HUES6 (cell line): ENCODE results near the gene RNASE8.

ENCODE experiments used
- H3K27ac ChIP-seq: 2 replicates; pipeline ENCODE4 v1.7.0; 2013; ENCODE audit warnings: low read depth, mild to moderate bottlenecking, low read length, inconsistent platforms
- H3K27me3 ChIP-seq: 2 replicates; pipeline ENCODE4 v1.6.1; 2013; ENCODE audit warnings: low read length; ENCODE audit not compliant: control insufficient read depth, insufficient read depth
- H3K36me3 ChIP-seq: 2 replicates; pipeline ENCODE4 v1.6.1; 2013; ENCODE audit warnings: low read length; ENCODE audit not compliant: control insufficient read depth, insufficient read depth
- H3K4me1 ChIP-seq: 2 replicates; pipeline ENCODE4 v1.6.1; 2013; ENCODE audit warnings: low read length; ENCODE audit not compliant: control insufficient read depth, insufficient read depth
- H3K4me3 ChIP-seq: 2 replicates; pipeline ENCODE4 v1.5.1; 2013; ENCODE audit warnings: low read depth, low read length
- H3K9ac ChIP-seq: one replicate; pipeline ENCODE4 v1.6.1; 2013; ENCODE audit warnings: mild to moderate bottlenecking, low read length
- H3K9me3 ChIP-seq: 2 replicates; pipeline ENCODE4 v1.6.1; 2013; ENCODE audit warnings: low read depth, low read length; ENCODE audit not compliant: control insufficient read depth, insufficient read depth

RNASE8 gene

GRCh38 chr14:21041676-21042433 lies 15.8 kb upstream of the RNASE8 start, which contains the start of gene RNASE7:
RNASE7 (plus strand) TSS chr14:21042362; CDS start chr14:21042993, 631 bp downstream.
- Histone ChIP-seq H3K9ac (no peak within 1 kb of the TSS), H3K27ac (no peak within 1 kb of the TSS), H3K4me3 (no peak within 1 kb of the TSS), H3K36me3 (no peaks in the 10 kb centered on the region), H3K4me1 (peaks cover 22% of the 10 kb centered on the region), H3K9me3 (no peaks in the 10 kb centered on the region), H3K27me3 (no peaks in the 10 kb centered on the region)

- Histone ChIP-seq H3K9me3 (no peaks in the 10 kb centered on the region), H3K27me3 (0 out of 2 replicates have a peak, but pooled peaks cover 2% of the 10 kb centered on the region), H3K27ac (no peak overlapping the region), H3K4me3 (no peak overlapping the region), H3K4me1 (peaks cover 22% of the 10 kb centered on the region), H3K36me3 (no peaks in the 10 kb centered on the region), H3K9ac (no peak overlapping the region)
Measured at GRCh38 chr14:21042918-21043317, 14.7 kb upstream of the RNASE8 start.

- no peak overlapping the region for H3K9ac ChIP-seq
Measured at GRCh38 chr14:21043387-21043973, 14.1 kb upstream of the RNASE8 start.

DNA sequence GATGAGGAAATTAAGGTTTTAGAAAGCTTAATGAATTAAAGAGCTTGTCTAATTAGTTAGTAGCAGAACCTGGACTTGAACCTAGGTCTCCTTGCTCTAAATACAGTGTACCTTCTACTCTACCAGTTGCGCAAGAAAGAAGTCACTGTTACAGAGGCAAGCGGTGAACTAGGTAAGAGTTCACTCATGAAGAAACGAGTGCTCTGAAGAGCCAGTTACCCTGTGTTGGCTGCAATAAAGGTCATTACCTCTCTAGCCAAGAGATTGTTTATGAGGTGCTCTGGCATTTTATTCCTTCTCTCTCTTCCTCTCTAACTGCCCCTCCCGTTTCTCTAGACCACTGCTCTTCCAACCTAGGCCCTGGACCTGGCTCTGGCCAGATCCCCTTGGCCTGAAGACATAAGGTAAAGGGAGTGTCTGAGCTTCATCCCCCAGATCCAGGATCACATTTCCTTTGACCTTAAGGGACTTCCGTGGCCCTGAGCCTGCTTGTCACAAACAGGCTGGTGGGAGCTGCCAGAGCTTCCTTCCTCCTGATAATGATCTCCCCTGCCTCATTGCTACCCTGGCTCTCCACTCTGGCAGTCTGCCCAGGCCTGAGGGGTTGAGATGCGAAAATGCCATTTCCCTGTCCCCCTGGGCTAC lies 13.5 kb upstream of the RNASE8 start:
- 0 out of 2 replicates have a peak, but pooled peaks cover 2% of the 10 kb centered on the region for H3K27me3 ChIP-seq
- no peaks in the 10 kb centered on the region for H3K36me3 ChIP-seq
- H3K4me3 ChIP-seq = no peak overlapping the region
- peaks cover 14% of the 10 kb centered on the region for H3K4me1 ChIP-seq
- H3K9ac ChIP-seq = no peak overlapping the region
- no peaks in the 10 kb centered on the region for H3K9me3 ChIP-seq
- H3K27ac ChIP-seq = no peak overlapping the region

More at GRCh38 chr14:21043387-21043973, 14.1 kb upstream of the RNASE8 start:
- H3K27me3 ChIP-seq = 0 out of 2 replicates have a peak, but pooled peaks cover 2% of the 10 kb centered on the region
- no peak overlapping the region for H3K4me3 ChIP-seq
- H3K4me1 ChIP-seq = peaks cover 20% of the 10 kb centered on the region
- no peaks in the 10 kb centered on the region for H3K9me3 ChIP-seq
- no peaks in the 10 kb centered on the region for H3K36me3 ChIP-seq
- no peak overlapping the region for H3K27ac ChIP-seq

- H3K9me3 ChIP-seq = no peaks in the 10 kb centered on the region
- H3K27ac ChIP-seq = no peak overlapping the region
- H3K27me3 ChIP-seq = 0 out of 2 replicates have a peak, but pooled peaks cover 2% of the 10 kb centered on the region
- no peak overlapping the region for H3K9ac ChIP-seq
- H3K4me3 ChIP-seq = no peak overlapping the region
- no peaks in the 10 kb centered on the region for H3K4me1 ChIP-seq
- no peaks in the 10 kb centered on the region for H3K36me3 ChIP-seq
Measured at GRCh38 chr14:21047378-21047781, 10.2 kb upstream of the RNASE8 start.

DNA sequence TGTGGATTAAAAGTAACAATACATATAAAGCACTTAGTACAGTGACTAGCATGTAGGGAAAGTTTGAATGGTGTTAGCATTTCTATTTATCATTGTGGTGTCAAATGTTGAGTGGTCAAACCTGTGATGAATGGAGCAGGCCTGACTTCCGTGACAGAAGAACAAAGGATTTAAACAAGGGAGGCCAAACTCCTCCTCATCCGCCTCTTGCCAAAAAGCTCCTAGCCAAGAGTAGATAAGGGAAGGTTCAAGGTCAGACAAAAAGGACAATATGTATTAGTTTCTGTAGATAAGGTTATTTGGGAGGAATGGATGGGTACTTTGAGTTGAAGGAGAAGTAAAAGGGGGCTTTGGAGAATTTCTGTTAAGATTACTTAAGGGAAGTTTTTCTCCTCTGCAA lies 9.0 kb upstream of the RNASE8 start:
- no peak overlapping the region for H3K9ac ChIP-seq
- no peak overlapping the region for H3K27ac ChIP-seq
- H3K27me3 ChIP-seq = 0 out of 2 replicates have a peak, but pooled peaks cover 2% of the 10 kb centered on the region
- H3K9me3 ChIP-seq = no peaks in the 10 kb centered on the region
- H3K4me1 ChIP-seq = no peaks in the 10 kb centered on the region
- no peaks in the 10 kb centered on the region for H3K36me3 ChIP-seq
- no peak overlapping the region for H3K4me3 ChIP-seq

DNA sequence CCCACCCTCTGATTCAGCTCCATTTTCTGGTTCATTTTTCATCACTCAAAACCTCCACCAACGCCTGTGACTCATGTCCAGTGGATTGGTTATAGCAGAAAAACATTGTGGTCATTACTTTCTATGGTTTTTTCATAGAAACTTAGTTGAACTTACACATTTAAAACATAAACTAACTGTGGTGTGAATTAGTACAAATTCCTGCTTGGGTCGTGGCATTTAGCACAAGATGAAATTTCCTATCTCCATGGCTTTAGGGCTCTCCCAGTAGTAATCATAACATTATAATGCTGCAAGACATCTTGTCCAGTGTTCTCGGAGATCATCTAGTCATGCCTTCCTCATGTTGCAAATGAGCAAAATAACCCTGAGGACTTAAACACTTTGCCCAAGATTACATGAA lies 8.3 kb upstream of the RNASE8 start:
- no peak overlapping the region for H3K9ac ChIP-seq
- H3K27me3 ChIP-seq = 0 out of 2 replicates have a peak, but pooled peaks cover 2% of the 10 kb centered on the region
- H3K4me1 ChIP-seq = no peaks in the 10 kb centered on the region
- no peaks in the 10 kb centered on the region for H3K36me3 ChIP-seq
- no peak overlapping the region for H3K4me3 ChIP-seq
- H3K9me3 ChIP-seq = no peaks in the 10 kb centered on the region
- no peak overlapping the region for H3K27ac ChIP-seq

DNA sequence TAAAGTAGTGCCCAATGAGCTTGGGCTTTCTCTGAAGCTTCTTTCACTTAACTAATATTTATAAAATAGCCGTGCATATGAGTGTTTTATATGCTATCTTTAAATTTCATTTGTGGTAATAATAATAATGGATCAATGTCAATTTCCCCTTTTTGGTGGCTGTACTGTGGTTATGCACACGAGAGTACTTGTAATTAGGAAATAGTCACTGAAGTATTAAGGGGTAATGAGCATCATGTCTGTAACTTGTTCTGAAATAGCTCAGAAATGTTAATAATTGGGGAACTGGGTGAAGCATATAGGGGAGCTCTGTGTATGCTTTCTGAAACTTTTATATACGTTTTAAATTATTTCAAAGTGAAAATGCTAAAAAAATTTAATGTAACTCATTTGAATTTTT lies 7.0 kb upstream of the RNASE8 start:
- H3K4me3 ChIP-seq = no peak overlapping the region
- no peak overlapping the region for H3K27ac ChIP-seq
- H3K4me1 ChIP-seq = peaks cover 3% of the 10 kb centered on the region
- H3K9ac ChIP-seq = no peak overlapping the region
- 0 out of 2 replicates have a peak, but pooled peaks cover 2% of the 10 kb centered on the region for H3K27me3 ChIP-seq
- H3K9me3 ChIP-seq = no peaks in the 10 kb centered on the region
- H3K36me3 ChIP-seq = no peaks in the 10 kb centered on the region

DNA sequence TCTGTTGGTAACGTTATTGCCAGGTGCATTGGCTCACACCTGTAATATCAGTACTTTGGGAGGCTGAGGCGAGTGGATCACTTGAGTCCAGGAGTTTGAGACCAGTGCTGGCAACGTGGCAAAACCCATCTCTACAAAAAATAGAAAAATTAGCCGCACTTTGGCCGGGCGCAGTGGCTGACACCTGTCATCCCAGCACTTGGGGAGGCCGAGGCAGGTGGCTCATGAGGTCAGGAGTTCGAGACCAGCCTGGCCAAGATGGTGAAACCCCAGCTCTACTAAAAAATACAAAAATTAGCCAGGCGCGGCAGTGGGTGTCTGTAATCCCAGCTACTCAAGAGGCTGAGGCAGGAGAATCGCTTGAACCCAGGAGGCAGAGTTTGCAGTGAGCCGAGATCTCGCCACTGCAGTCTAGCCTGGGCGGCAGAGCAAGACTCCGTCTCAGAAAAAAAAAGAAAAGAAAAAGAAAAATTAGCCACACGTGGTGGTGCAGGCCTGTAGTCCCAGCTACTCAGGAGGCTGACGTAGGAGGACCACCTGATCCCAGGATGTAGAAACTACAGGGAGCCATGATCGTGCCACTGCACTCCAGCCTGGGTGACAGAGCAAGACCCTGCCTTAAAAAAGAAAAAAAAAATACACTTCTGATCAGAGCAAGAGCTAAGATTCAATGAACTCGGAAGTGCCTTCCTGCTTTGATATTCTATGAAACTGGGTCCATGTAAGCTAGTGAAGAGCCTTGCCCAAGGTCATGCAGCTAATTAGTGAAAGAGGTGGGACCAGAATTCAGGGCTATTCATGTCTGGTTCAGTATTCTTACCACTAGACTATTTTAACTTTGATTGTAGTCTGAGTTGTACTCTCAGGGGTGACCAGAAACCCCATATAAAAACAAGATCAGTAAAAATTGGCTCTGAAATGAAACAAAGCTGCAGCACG lies 4.2 kb upstream of the RNASE8 start:
- Histone ChIP-seq H3K9ac (no peak overlapping the region), H3K4me3 (no peak overlapping the region), H3K36me3 (no peaks in the 10 kb centered on the region), H3K9me3 (no peaks in the 10 kb centered on the region), H3K27me3 (no peaks in the 10 kb centered on the region), H3K27ac (no peak overlapping the region), H3K4me1 (peaks cover 6% of the 10 kb centered on the region)

DNA sequence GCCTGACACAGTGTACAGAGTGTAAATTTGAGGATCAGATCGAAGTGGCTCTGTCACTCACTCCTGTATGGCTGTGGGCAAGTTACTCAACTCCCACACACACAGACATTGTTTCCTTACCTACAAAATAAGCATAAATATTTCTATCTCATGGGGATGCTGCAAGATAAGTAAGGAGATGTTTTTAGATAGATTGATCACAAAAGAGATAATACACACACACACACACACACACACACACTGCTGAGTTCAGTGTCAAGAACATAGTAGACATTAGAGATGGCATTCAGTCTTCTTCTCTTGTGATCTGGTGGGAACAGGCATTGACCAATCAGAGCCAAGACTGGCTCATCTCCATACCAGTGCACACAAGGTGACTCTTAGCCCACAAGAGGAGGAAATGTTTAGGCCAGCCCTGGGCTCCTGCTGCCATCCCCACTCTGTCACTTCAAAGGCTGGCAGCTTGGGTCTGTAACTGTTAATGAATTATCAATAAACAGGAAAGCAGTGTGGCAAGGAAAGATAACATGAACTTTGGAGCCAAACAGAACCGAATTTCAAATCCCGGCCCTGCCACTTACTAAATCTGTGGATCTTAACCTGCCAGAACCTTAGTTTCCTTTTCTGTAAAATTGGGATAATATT lies 3.4 kb upstream of the RNASE8 start:
- Histone ChIP-seq H3K36me3 (no peaks in the 10 kb centered on the region), H3K9me3 (no peaks in the 10 kb centered on the region), H3K27me3 (no peaks in the 10 kb centered on the region), H3K4me3 (no peak overlapping the region), H3K4me1 (peaks cover 6% of the 10 kb centered on the region), H3K27ac (no peak overlapping the region), H3K9ac (no peak overlapping the region)
